Thymus (tissue), 11 donors: ENCODE data around the gene OTOA. TPM values are rescaled to one million over a fixed set of nuclear protein-coding genes. Genes with fewer than 3 reads are reported as not detected.
"Not testable (repeated sequence)": the region's sequence is repeated elsewhere in the genome, so short reads cannot be mapped to it uniquely, and the experiment has no call there.

Source experiments
- DNase-seq, 9 donors: peaks; one replicate each; pipeline ENCODE4 v3.0.0-alpha.2; 2013; ENCODE audit warnings: low spot score in 9 of 9, low read depth in 6 of 9, missing footprints in 1 of 9
- H3K27ac ChIP-seq, 2 donors: one replicate each; pipeline ENCODE4 v1.5.1; 2013; ENCODE audit warnings: control low read depth in 1 of 2, low read depth in 1 of 2, low read length in 1 of 2, mild to moderate bottlenecking in 1 of 2, moderate library complexity in 1 of 2
- H3K27me3 ChIP-seq, 2 donors: one replicate each; pipeline ENCODE4 v1.5.1; 2013; ENCODE audit warnings: low read length in 1 of 2; ENCODE audit not compliant: control insufficient read depth in 2 of 2, insufficient read depth in 1 of 2
- H3K36me3 ChIP-seq, 2 donors: one replicate each; pipeline ENCODE4 v1.5.1; 2013; ENCODE audit warnings: low read length in 1 of 2, mild to moderate bottlenecking in 1 of 2, moderate library complexity in 1 of 2; ENCODE audit not compliant: control insufficient read depth in 2 of 2, insufficient read depth in 2 of 2
- H3K4me1 ChIP-seq, 2 donors: one replicate each; pipeline ENCODE4 v1.5.1; 2013; ENCODE audit warnings: low read length in 2 of 2; ENCODE audit not compliant: control insufficient read depth in 2 of 2, insufficient read depth in 2 of 2
- H3K4me3 ChIP-seq, 2 donors: one replicate each; pipeline ENCODE4 v1.5.1; 2013; ENCODE audit warnings: low read length in 2 of 2, control low read depth in 1 of 2, mild to moderate bottlenecking in 1 of 2
- H3K9me3 ChIP-seq, 2 donors: one replicate each; pipeline ENCODE4 v1.5.1; 2013; ENCODE audit warnings: low read length in 1 of 2, mild to moderate bottlenecking in 1 of 2; ENCODE audit not compliant: control insufficient read depth in 2 of 2, insufficient read depth in 1 of 2
- WGBS: extraction: QIAGEN DNeasy Blood & Tissue Kit; methylation state at CpG from one replicate; pipeline ENCODE4 v1.1.7; 2013; 5-methylcytosine and 5-hydroxymethylcytosine counted together
- polyA plus RNA-seq: library from polyadenylated mRNA; stranded (reverse); fragments of 200-250 nt; gene quantifications from one replicate; pipeline ENCODE4 v1.2.3, GENCODE V29; 2013
- total RNA-seq: library from RNA; stranded (reverse); fragments of 120-200 nt; gene quantifications from one replicate; pipeline ENCODE4 v1.2.4, GENCODE V29; 2013
- donor health status: healthy.

The OTOA gene
- total and polyA plus RNA-seq, 2 donors = 0.28 to 1.3 TPM

GRCh38 chr16:21717608-21718007 lies 53.8 kb downstream of the OTOA start:
- Histone ChIP-seq H3K4me1 (no peaks in the 10 kb centered on the region), H3K9me3 (no peaks in the 10 kb centered on the region), H3K27me3 (no peaks in the 10 kb centered on the region), H3K36me3 (no peaks in the 10 kb centered on the region), H3K4me3 (no peak overlapping the region), H3K27ac (no peak overlapping the region)
- no peak for DNase-seq
- 85% methylated on average over 10 of the region's 10 CpGs for WGBS

GRCh38 chr16:21719283-21719682 lies 55.5 kb downstream of the OTOA start:
- Histone ChIP-seq H3K4me1 (no peaks in the 10 kb centered on the region), H3K27me3 (no peaks in the 10 kb centered on the region), H3K4me3 (no peak overlapping the region), H3K36me3 (no peaks in the 10 kb centered on the region), H3K9me3 (no peaks in the 10 kb centered on the region), H3K27ac (no peak overlapping the region)
- DNase-seq = no peak
- WGBS = 78% methylated on average over 6 of the region's 6 CpGs

GRCh38 chr16:21720533-21720932 lies 56.8 kb downstream of the OTOA start:
- Histone ChIP-seq H3K27ac (no peak overlapping the region), H3K36me3 (no peaks in the 10 kb centered on the region), H3K4me1 (no peaks in the 10 kb centered on the region), H3K4me3 (no peak overlapping the region), H3K27me3 (no peaks in the 10 kb centered on the region), H3K9me3 (no peaks in the 10 kb centered on the region)
- DNase-seq = no peak
- 95% methylated on average over 2 of the region's 2 CpGs for WGBS

GRCh38 chr16:21722771-21723455 lies 59.1 kb downstream of the OTOA start:
- Histone ChIP-seq H3K4me1 (no peaks in the 10 kb centered on the region), H3K9me3 (no peaks in the 10 kb centered on the region), H3K27me3 (peaks cover 0 to 3% of the 10 kb centered on the region in 2 donors), H3K4me3 (no peak overlapping the region), H3K36me3 (no peaks in the 10 kb centered on the region), H3K27ac (no peak overlapping the region)
- DNase-seq = no peak
- 88% methylated on average over 7 of the region's 7 CpGs for WGBS

- Histone ChIP-seq H3K36me3 (no peaks in the 10 kb centered on the region), H3K4me1 (no peaks in the 10 kb centered on the region), H3K9me3 (no peaks in the 10 kb centered on the region), H3K4me3 (no peak overlapping the region), H3K27ac (no peak overlapping the region), H3K27me3 (peaks cover 0 to 5% of the 10 kb centered on the region in 2 donors)
- no peak for DNase-seq
- WGBS = 89% methylated on average over 2 of the region's 2 CpGs
These were observed 59.8 kb downstream of the OTOA start for GRCh38 chr16:21723532-21723931.

GRCh38 chr16:21727344-21727743 lies 63.6 kb downstream of the OTOA start:
- H3K36me3 ChIP-seq = no peaks in the 10 kb centered on the region
- no peaks in the 10 kb centered on the region for H3K4me1 ChIP-seq
- no peak overlapping the region for H3K27ac ChIP-seq
- no peak for DNase-seq
- H3K27me3 ChIP-seq = peaks cover 0 to 5% of the 10 kb centered on the region in 2 donors
- 38% methylated on average over 3 of the region's 3 CpGs for WGBS
- H3K9me3 ChIP-seq = no peaks in the 10 kb centered on the region
- no peak overlapping the region for H3K4me3 ChIP-seq

GRCh38 chr16:21731233-21731632 lies 67.5 kb downstream of the OTOA start:
- DNase-seq, H3K27me3 ChIP-seq, H3K4me1 ChIP-seq, H3K36me3 ChIP-seq, H3K4me3 ChIP-seq, H3K9me3 ChIP-seq, H3K27ac ChIP-seq: not testable (repeated sequence)
- WGBS = 92% methylated on average over 4 of the region's 4 CpGs

- not testable (repeated sequence) for DNase-seq, H3K4me1 ChIP-seq, H3K36me3 ChIP-seq, H3K27me3 ChIP-seq, H3K27ac ChIP-seq, H3K9me3 ChIP-seq, H3K4me3 ChIP-seq
- WGBS = no CpG with 5 or more reads among the region's 7 CpGs
These were observed 76.9 kb downstream of the OTOA start for GRCh38 chr16:21740637-21741036.

- not testable (repeated sequence) for DNase-seq, H3K9me3 ChIP-seq, H3K27me3 ChIP-seq, H3K36me3 ChIP-seq, H3K4me1 ChIP-seq, H3K27ac ChIP-seq, H3K4me3 ChIP-seq
- WGBS = 45% methylated on average over 5 of the region's 12 CpGs
These were observed 92.7 kb downstream of the OTOA start for GRCh38 chr16:21756192-21757079.
